Trophoblast cell (in vitro differentiated cells and primary cell): Measurements from ENCODE around the gene CSTF3.
A peak's percentile ranks its signal among the peaks of the same experiment; 100 is the strongest.
"Not testable (repeated sequence)": the region's sequence is repeated elsewhere in the genome, so short reads cannot be mapped to it uniquely, and the experiment has no call there.

ENCODE experiments used
- DNase-seq, 2 donors: peaks; one replicate each; pipeline ENCODE4 v3.0.0-alpha.2; 2016
- H2AFZ ChIP-seq: 2 replicates; pipeline ENCODE4 v1.6.1; 2013; ENCODE audit warnings: low read length, moderate library complexity, mild to moderate bottlenecking; ENCODE audit not compliant: insufficient read depth, poor library complexity
- H2AK5ac ChIP-seq: 2 replicates; pipeline ENCODE4 v1.6.1; 2013; ENCODE audit warnings: mild to moderate bottlenecking, low read length
- H2BK120ac ChIP-seq: 2 replicates; pipeline ENCODE4 v1.6.1; 2013; ENCODE audit warnings: low read length, mild to moderate bottlenecking, moderate library complexity; ENCODE audit not compliant: insufficient read depth, poor library complexity
- H2BK12ac ChIP-seq: 2 replicates; pipeline ENCODE4 v1.6.1; 2013; ENCODE audit warnings: mild to moderate bottlenecking, low read length, moderate library complexity
- H2BK5ac ChIP-seq: 2 replicates; pipeline ENCODE4 v1.6.1; 2013; ENCODE audit warnings: low read length, low read depth, moderate library complexity, mild to moderate bottlenecking; ENCODE audit not compliant: poor library complexity
- H3K14ac ChIP-seq: 2 replicates; pipeline ENCODE4 v1.6.1; 2013; ENCODE audit warnings: mild to moderate bottlenecking, low read length
- H3K18ac ChIP-seq: 2 replicates; pipeline ENCODE4 v1.6.1; 2013; ENCODE audit warnings: mild to moderate bottlenecking, low read length
- H3K23ac ChIP-seq: 2 replicates; pipeline ENCODE4 v1.6.1; 2013; ENCODE audit warnings: low read length
- H3K27ac ChIP-seq: 2 replicates; pipeline ENCODE4 v1.5.1; 2013; ENCODE audit warnings: low read depth, mild to moderate bottlenecking, inconsistent platforms, low read length, moderate library complexity
- H3K27me3 ChIP-seq: 2 replicates; pipeline ENCODE4 v1.6.1; 2013; ENCODE audit warnings: inconsistent platforms, mild to moderate bottlenecking, low read length, moderate library complexity; ENCODE audit not compliant: insufficient read depth
- H3K36me3 ChIP-seq, 2 experiments: 1 replicate in 1 of 2; 2 replicates in 1 of 2; pipeline ENCODE4 v1.6.1; 2013; ENCODE audit warnings: low read length in 2 of 2, mild to moderate bottlenecking in 2 of 2, moderate library complexity in 1 of 2; ENCODE audit not compliant: insufficient read depth in 2 of 2, control insufficient read depth in 1 of 2
- H3K4ac ChIP-seq: 2 replicates; pipeline ENCODE4 v1.6.1; 2013; ENCODE audit warnings: low read depth, mild to moderate bottlenecking, low read length, moderate library complexity
- H3K4me1 ChIP-seq, 2 experiments: 1 replicate in 1 of 2; 2 replicates in 1 of 2; pipeline ENCODE4 v1.6.1; 2013; ENCODE audit warnings: low read length in 2 of 2, mild to moderate bottlenecking in 2 of 2, moderate library complexity in 1 of 2; ENCODE audit not compliant: insufficient read depth in 2 of 2, control insufficient read depth in 1 of 2
- H3K4me2 ChIP-seq: 2 replicates; pipeline ENCODE4 v1.6.1; 2013; ENCODE audit warnings: inconsistent platforms, mild to moderate bottlenecking, low read length, moderate library complexity
- H3K4me3 ChIP-seq: 2 replicates; pipeline ENCODE4 v1.5.1; 2013; ENCODE audit warnings: mild to moderate bottlenecking, low read depth, low read length, inconsistent platforms
- H3K79me1 ChIP-seq: one replicate; pipeline ENCODE4 v1.6.1; 2013; ENCODE audit warnings: low read length
- H3K79me2 ChIP-seq: 2 replicates; pipeline ENCODE4 v1.6.1; 2013; ENCODE audit warnings: low read length, mild to moderate bottlenecking; ENCODE audit not compliant: control insufficient read depth, insufficient read depth, poor library complexity
- H3K9ac ChIP-seq: 2 replicates; pipeline ENCODE4 v1.6.1; 2013; ENCODE audit warnings: mild to moderate bottlenecking, low read length
- H3K9me3 ChIP-seq: 2 replicates; pipeline ENCODE4 v1.6.1; 2013; ENCODE audit warnings: low read depth, mild to moderate bottlenecking, control low read depth, inconsistent platforms, low read length; ENCODE audit not compliant: insufficient read depth
- H4K12ac ChIP-seq: 2 replicates; pipeline ENCODE4 v1.6.1; 2013; ENCODE audit warnings: low read depth, mild to moderate bottlenecking, low read length, moderate library complexity
- H4K8ac ChIP-seq: 2 replicates; pipeline ENCODE4 v1.6.1; 2013; ENCODE audit warnings: low read depth, mild to moderate bottlenecking, low read length, moderate library complexity
- H4K91ac ChIP-seq: one replicate; pipeline ENCODE4 v1.6.1; 2013; ENCODE audit warnings: low read depth, mild to moderate bottlenecking, low read length, moderate library complexity
- WGBS: extraction: QIAGEN DNeasy Blood & Tissue Kit; methylation state at CpG from one replicate; pipeline ENCODE4 v1.1.7; 2013; ENCODE audit warnings: missing lambda C conversion rate; ENCODE audit not compliant: insufficient read length, insufficient coverage; ENCODE audit errors: extremely low coverage; 5-methylcytosine and 5-hydroxymethylcytosine counted together

The CSTF3 gene

GRCh38 chr11:33125611-33126010 lies 35.7 kb downstream of the CSTF3 start:
- H3K9ac ChIP-seq: no peak overlapping the region

GRCh38 chr11:33125025-33125424 lies 36.3 kb downstream of the CSTF3 start:
- Histone ChIP-seq H3K27ac (peak overlapping the region; percentile 77), H2AK5ac (no peak overlapping the region), H3K14ac (no peak overlapping the region), H3K4me1 (peaks cover 4 to 11% of the 10 kb centered on the region in 2 experiments), H3K23ac (no peak overlapping the region), H2BK120ac (no peak overlapping the region), H3K79me2 (no peaks in the 10 kb centered on the region), H3K27me3 (no peaks in the 10 kb centered on the region), H3K4me3 (no peak overlapping the region), H4K91ac (no peak overlapping the region), H2AFZ (no peak overlapping the region), H3K18ac (no peak overlapping the region), H3K4ac (no peak overlapping the region), H4K8ac (no peak overlapping the region), H3K4me2 (no peak overlapping the region), H2BK12ac (no peak overlapping the region), H3K9ac (no peak overlapping the region), H3K79me1 (peaks cover 4% of the 10 kb centered on the region), H3K36me3 (no peaks in the 10 kb centered on the region), H4K12ac (no peak overlapping the region), H3K9me3 (no peaks in the 10 kb centered on the region), H2BK5ac (no peak overlapping the region)
- WGBS: no CpG with 5 or more reads among the region's 2 CpGs
- no peak for DNase-seq

More at GRCh38 chr11:33125611-33126010, 35.7 kb downstream of the CSTF3 start:
- Histone ChIP-seq H3K4me1 (peaks cover 4 to 11% of the 10 kb centered on the region in 2 experiments), H3K23ac (no peak overlapping the region), H3K36me3 (no peaks in the 10 kb centered on the region), H4K8ac (no peak overlapping the region), H2BK12ac (no peak overlapping the region), H2BK5ac (peak overlapping the region; percentile 77), H2BK120ac (no peak overlapping the region), H3K79me1 (peaks cover 4% of the 10 kb centered on the region), H4K91ac (no peak overlapping the region), H3K79me2 (no peaks in the 10 kb centered on the region), H3K18ac (no peak overlapping the region), H3K14ac (no peak overlapping the region), H3K27ac (peak overlapping the region; percentile 77), H3K9me3 (no peaks in the 10 kb centered on the region), H4K12ac (no peak overlapping the region), H2AFZ (no peak overlapping the region), H3K27me3 (no peaks in the 10 kb centered on the region), H3K4me3 (no peak overlapping the region), H3K4ac (no peak overlapping the region), H3K4me2 (no peak overlapping the region), H2AK5ac (no peak overlapping the region)
- DNase-seq: peak; percentile 61 to 85
- no CpG with 5 or more reads among the region's 3 CpGs for WGBS

- not testable (repeated sequence) for H3K9ac ChIP-seq, H3K14ac ChIP-seq, H4K8ac ChIP-seq, H2BK120ac ChIP-seq, H3K27me3 ChIP-seq, H3K27ac ChIP-seq, H3K79me1 ChIP-seq, H2AFZ ChIP-seq, H2BK12ac ChIP-seq, H2AK5ac ChIP-seq, H4K91ac ChIP-seq, H3K23ac ChIP-seq, H2BK5ac ChIP-seq, H3K4me2 ChIP-seq, H3K9me3 ChIP-seq, H3K79me2 ChIP-seq, H3K4ac ChIP-seq, H4K12ac ChIP-seq, H3K18ac ChIP-seq, H3K36me3 ChIP-seq, DNase-seq, H3K4me3 ChIP-seq, H3K4me1 ChIP-seq
- WGBS: no CpG with 5 or more reads among the region's 1 CpG
Observed at GRCh38 chr11:33122696-33123095, 38.6 kb downstream of the CSTF3 start.

GRCh38 chr11:33116535-33116934 lies 44.7 kb downstream of the CSTF3 start:
- H4K12ac ChIP-seq: no peak overlapping the region
- no peak overlapping the region for H3K4me2 ChIP-seq
- H4K8ac ChIP-seq: no peak overlapping the region
- no peak overlapping the region for H2AK5ac ChIP-seq
- no peak overlapping the region for H3K4me3 ChIP-seq
- no peak overlapping the region for H2BK12ac ChIP-seq
- H3K27me3 ChIP-seq: no peaks in the 10 kb centered on the region
- no peaks in the 10 kb centered on the region for H3K36me3 ChIP-seq
- no peak overlapping the region for H2AFZ ChIP-seq
- no peak overlapping the region for H2BK120ac ChIP-seq
- H3K79me1 ChIP-seq: no peaks in the 10 kb centered on the region
- no peak overlapping the region for H3K14ac ChIP-seq
- H3K4me1 ChIP-seq: no peaks in the 10 kb centered on the region
- H3K23ac ChIP-seq: no peak overlapping the region
- H3K4ac ChIP-seq: no peak overlapping the region
- H3K9ac ChIP-seq: no peak overlapping the region
- H3K9me3 ChIP-seq: no peaks in the 10 kb centered on the region
- DNase-seq: peak in 1 of 2 donors; percentile 33
- H4K91ac ChIP-seq: no peak overlapping the region
- no peak overlapping the region for H3K27ac ChIP-seq
- H2BK5ac ChIP-seq: no peak overlapping the region
- no peak overlapping the region for H3K18ac ChIP-seq
- H3K79me2 ChIP-seq: no peaks in the 10 kb centered on the region
